AG10803 (cell line): Measurements from ENCODE around the gene SMYD3.
A peak's percentile ranks its signal among the peaks of the same experiment; 100 is the strongest.

Experiments used
- DNase-seq: peaks from one replicate; pipeline ENCODE4 v3.0.0; 2010; ENCODE audit warnings: low read depth
- H3K4me3 ChIP-seq: 2 replicates; pipeline ENCODE4 v1.5.1; 2011; ENCODE audit warnings: mild to moderate bottlenecking, low read length, control low read depth
- TF ChIP-seq, protein P1 (sequence below): conservative IDR thresholded peaks from 2 replicates; pipeline ENCODE4 v1.5.1; 2011; ENCODE audit warnings: mild to moderate bottlenecking, low read length, control low read depth, inconsistent platforms

The SMYD3 gene

DNA sequence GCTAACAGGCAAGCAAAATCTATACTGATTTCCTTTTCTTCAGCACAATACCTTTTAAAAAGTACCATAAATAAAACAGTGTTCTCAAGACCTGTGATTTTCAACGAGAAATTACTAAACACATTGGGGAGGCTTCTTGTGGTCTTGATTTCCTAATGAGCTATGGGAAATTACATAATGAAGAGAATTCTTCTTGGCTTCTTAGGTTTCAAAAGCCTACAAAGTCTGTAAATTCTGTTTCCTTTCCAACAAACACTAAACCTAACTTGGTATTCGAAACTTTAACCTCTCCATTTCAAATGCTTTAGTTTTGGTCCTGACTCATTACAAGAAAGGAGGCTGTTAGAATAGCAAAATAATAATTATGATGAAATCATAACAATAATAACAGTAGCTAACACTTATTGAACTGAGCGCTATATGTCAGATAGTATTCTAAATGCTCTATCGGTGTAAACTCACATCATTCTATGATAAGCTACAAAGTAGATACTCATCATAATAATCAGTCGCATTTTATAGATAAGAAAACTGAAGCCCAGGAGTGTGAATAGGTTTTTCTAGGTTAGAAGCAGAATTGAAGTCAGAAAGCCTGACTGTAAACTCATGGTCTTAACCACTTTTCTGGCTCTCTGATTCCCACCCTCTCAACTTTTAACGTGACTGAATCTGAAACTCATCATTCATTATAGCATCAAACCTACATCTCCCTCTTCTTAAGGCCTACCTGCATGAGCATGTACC lies 486.7 kb downstream of the SMYD3 start:
- peak; percentile 31 for DNase-seq
- no peak overlapping the region for H3K4me3 ChIP-seq
- TF ChIP-seq, protein P1, sequence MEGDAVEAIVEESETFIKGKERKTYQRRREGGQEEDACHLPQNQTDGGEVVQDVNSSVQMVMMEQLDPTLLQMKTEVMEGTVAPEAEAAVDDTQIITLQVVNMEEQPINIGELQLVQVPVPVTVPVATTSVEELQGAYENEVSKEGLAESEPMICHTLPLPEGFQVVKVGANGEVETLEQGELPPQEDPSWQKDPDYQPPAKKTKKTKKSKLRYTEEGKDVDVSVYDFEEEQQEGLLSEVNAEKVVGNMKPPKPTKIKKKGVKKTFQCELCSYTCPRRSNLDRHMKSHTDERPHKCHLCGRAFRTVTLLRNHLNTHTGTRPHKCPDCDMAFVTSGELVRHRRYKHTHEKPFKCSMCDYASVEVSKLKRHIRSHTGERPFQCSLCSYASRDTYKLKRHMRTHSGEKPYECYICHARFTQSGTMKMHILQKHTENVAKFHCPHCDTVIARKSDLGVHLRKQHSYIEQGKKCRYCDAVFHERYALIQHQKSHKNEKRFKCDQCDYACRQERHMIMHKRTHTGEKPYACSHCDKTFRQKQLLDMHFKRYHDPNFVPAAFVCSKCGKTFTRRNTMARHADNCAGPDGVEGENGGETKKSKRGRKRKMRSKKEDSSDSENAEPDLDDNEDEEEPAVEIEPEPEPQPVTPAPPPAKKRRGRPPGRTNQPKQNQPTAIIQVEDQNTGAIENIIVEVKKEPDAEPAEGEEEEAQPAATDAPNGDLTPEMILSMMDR = no peak

GRCh38 chr1:246018146-246018545 lies 488.9 kb downstream of the SMYD3 start:
- no peak overlapping the region for H3K4me3 ChIP-seq
- TF ChIP-seq, protein P1 = no peak
- DNase-seq = no peak

GRCh38 chr1:246012341-246012740 lies 494.7 kb downstream of the SMYD3 start:
- TF ChIP-seq, protein P1 = peak; percentile 74

GRCh38 chr1:246010386-246010785 lies 496.7 kb downstream of the SMYD3 start:
- TF ChIP-seq, protein P1 = no peak
- DNase-seq = no peak

More at GRCh38 chr1:246012341-246012740, 494.7 kb downstream of the SMYD3 start:
- peak; percentile 52 for DNase-seq
- no peak overlapping the region for H3K4me3 ChIP-seq

DNA sequence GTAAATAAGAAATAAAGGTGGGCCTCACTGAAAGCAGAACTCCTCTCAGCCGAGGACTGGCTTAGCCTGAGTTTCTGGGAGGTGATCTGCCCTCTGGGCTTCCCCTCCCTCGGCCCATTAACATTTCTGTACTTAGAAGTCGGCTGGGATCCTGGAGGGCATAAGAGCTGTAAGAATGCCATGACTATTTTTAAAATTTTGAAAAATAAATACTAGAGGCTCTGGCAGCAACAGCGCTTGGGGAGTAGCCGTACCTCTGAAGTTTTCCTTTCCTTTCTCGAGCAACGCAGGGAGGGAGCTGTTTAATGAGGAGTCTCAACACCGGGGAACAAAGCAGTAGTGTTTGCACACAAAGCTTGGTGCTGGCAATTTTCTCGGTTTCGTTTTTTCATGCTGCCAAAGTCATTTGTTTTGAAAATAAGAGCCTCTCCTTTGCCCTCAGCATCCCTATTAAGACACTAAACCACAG lies 498.7 kb downstream of the SMYD3 start:
- TF ChIP-seq, protein P1 = no peak
- no peak for DNase-seq
- H3K4me3 ChIP-seq = no peak overlapping the region

More at GRCh38 chr1:246010386-246010785, 496.7 kb downstream of the SMYD3 start:
- no peak overlapping the region for H3K4me3 ChIP-seq

- TF ChIP-seq, protein P1 = no peak
- peak; percentile 99 for DNase-seq
- no peak overlapping the region for H3K4me3 ChIP-seq
These were observed 502.0 kb downstream of the SMYD3 start for GRCh38 chr1:246005067-246005466.

- TF ChIP-seq, protein P1 = no peak
- DNase-seq = no peak
- H3K4me3 ChIP-seq = no peak overlapping the region
These were observed 502.8 kb downstream of the SMYD3 start for GRCh38 chr1:246004301-246004700.
